GM12878 (cell line): ENCODE measurements around the gene ANKRD28. TPM values are rescaled to one million over a fixed set of nuclear protein-coding genes. Genes with fewer than 3 reads are reported as not detected.

Experiments
- ATAC-seq: fragments of 200-7000 bp; cut with Tn5 transposase; 3 replicates; pipeline ENCODE4 v1.9.1; 2020; ENCODE audit warnings: mild to moderate bottlenecking, moderate library complexity
- BruUV-seq: library from RNA; stranded (reverse); fragments of 400-500 nt; replicated peaks from 2 replicates; lab custom pipeline; 2021; lab: Mats Ljungman, UMichigan
- CTCF ChIA-PET: fragments of 300-600 bp; sonication (Branson Sonifier 250); formaldehyde crosslinking; extraction: SDS; loops from one replicate; lab custom pipeline; 2021; ENCODE audit warnings: inconsistent platforms; lab: Yijun Ruan, JAX
- POLR2A ChIA-PET: fragments of 350-600 bp; formaldehyde crosslinking; extraction: SDS; loops from one replicate; lab custom pipeline; 2021; ENCODE audit warnings: inconsistent platforms; lab: Charles Lee
- RAD21 ChIA-PET: fragments of 300-600 bp; sonication (Branson Sonifier 250); formaldehyde crosslinking; loops from one replicate; lab custom pipeline; 2023; ENCODE audit warnings: antibody characterized with exemption; ENCODE audit not compliant: unreplicated experiment; lab: Charles Lee
- SMC1A ChIA-PET: fragments of 300-600 bp; sonication (Branson Sonifier 250); formaldehyde crosslinking; loops from one replicate; lab custom pipeline; 2023; ENCODE audit not compliant: unreplicated experiment, uncharacterized antibody; lab: Charles Lee
- DNase-seq: peaks from one replicate; pipeline ENCODE4 v3.0.0-alpha.2; 2011; ENCODE audit warnings: low read depth, low spot score
- FAIRE-seq: peaks from 3 replicates; lab custom pipeline; 2011; peaks lifted over from hg19 to GRCh38; lab: Jason Lieb, UNC
- H2AFZ ChIP-seq: 2 replicates; pipeline ENCODE4 v1.6.0; 2011; ENCODE audit warnings: low read depth, low read length, control low read depth; ENCODE audit not compliant: control insufficient read depth
- H3K27ac ChIP-seq: 2 replicates; pipeline ENCODE4 v1.5.1; 2011; ENCODE audit warnings: control low read depth; ENCODE audit not compliant: control insufficient read depth, insufficient read depth
- H3K27me3 ChIP-seq, 2 experiments: replicated peaks in 1 of 2; 2 replicates each; pipeline versions ENCODE4 v1.6.0 to v1.6.1; 2011; ENCODE audit warnings: low read length in 1 of 2; ENCODE audit not compliant: control insufficient read depth in 2 of 2, insufficient read depth in 2 of 2
- H3K36me3 ChIP-seq, 2 experiments: 2 replicates each; pipeline ENCODE4 v1.5.1; 2011; ENCODE audit warnings: low read length in 1 of 2; ENCODE audit not compliant: control insufficient read depth in 2 of 2, insufficient read depth in 2 of 2
- H3K4me1 ChIP-seq: 2 replicates; pipeline ENCODE4 v1.6.1; 2011; ENCODE audit warnings: mild to moderate bottlenecking, low read length, moderate library complexity, mixed read lengths; ENCODE audit not compliant: control insufficient read depth, insufficient read depth
- H3K4me2 ChIP-seq: 2 replicates; pipeline ENCODE4 v1.6.0; 2011; ENCODE audit warnings: control low read depth; ENCODE audit not compliant: control insufficient read depth, insufficient read depth
- H3K4me3 ChIP-seq: fragments of 200-600 bp; sonication (generic); 2 replicates; pipeline ENCODE4 v1.5.1; 2016
- H3K79me2 ChIP-seq: 2 replicates; pipeline ENCODE4 v1.6.0; 2011; ENCODE audit warnings: low read length; ENCODE audit not compliant: control insufficient read depth, insufficient read depth
- H3K9ac ChIP-seq: 2 replicates; pipeline ENCODE4 v1.8.0; 2011; ENCODE audit warnings: low read length, control low read depth, mixed read lengths; ENCODE audit not compliant: control insufficient read depth, insufficient read depth
- H3K9me3 ChIP-seq: replicated peaks from 3 replicates; pipeline ENCODE4 v1.5.1; 2011; ENCODE audit warnings: mild to moderate bottlenecking, low read length; ENCODE audit not compliant: control insufficient read depth, insufficient read depth
- H4K20me1 ChIP-seq: 2 replicates; pipeline ENCODE4 v1.6.0; 2011; ENCODE audit not compliant: control insufficient read depth, insufficient read depth
- ATF3 ChIP-seq: IDR thresholded peaks from 2 replicates; pipeline ENCODE4 v1.6.1; 2011; ENCODE audit warnings: low read depth, mild to moderate bottlenecking, low read length, moderate library complexity, borderline replicate concordance; ENCODE audit errors: extremely low read depth
- ATF7 ChIP-seq: fragments of 450-650 bp; IDR thresholded peaks from 2 replicates; pipeline ENCODE4 v1.6.1; 2016; ENCODE audit warnings: low read depth, mild to moderate bottlenecking
- KLF5 ChIP-seq: fragments of 450-650 bp; IDR thresholded peaks from 2 replicates; pipeline ENCODE4 v1.6.1; 2014; ENCODE audit warnings: mild to moderate bottlenecking; ENCODE audit not compliant: partially characterized antibody
- MAX ChIP-seq: IDR thresholded peaks from 2 replicates; pipeline ENCODE4 v1.6.1; 2012; ENCODE audit warnings: low read depth, low read length, improper control_type of control experiment
- MYB ChIP-seq: fragments of 150-350 bp; IDR thresholded peaks from 2 replicates; pipeline ENCODE4 v1.6.1; 2014; ENCODE audit warnings: mild to moderate bottlenecking, low read depth, low read length, borderline replicate concordance
- NFIC ChIP-seq: IDR thresholded peaks from 2 replicates; pipeline ENCODE4 v1.6.1; 2012; ENCODE audit warnings: low read depth, mild to moderate bottlenecking, inconsistent platforms, low read length, moderate library complexity
- NR2C2 ChIP-seq: IDR thresholded peaks from 2 replicates; pipeline ENCODE4 v1.6.1; 2011; ENCODE audit warnings: borderline replicate concordance, low read depth; ENCODE audit not compliant: control insufficient read depth, insufficient read length
- PAX5 ChIP-seq: IDR thresholded peaks from 2 replicates; pipeline ENCODE4 v1.6.1; 2011; ENCODE audit warnings: low read depth, low read length, borderline replicate concordance
- RB1 ChIP-seq: fragments of 450-650 bp; formaldehyde crosslinking; IDR thresholded peaks from 2 replicates; pipeline ENCODE4 v1.6.1; 2017; ENCODE audit warnings: mild to moderate bottlenecking, borderline replicate concordance
- RFX5 ChIP-seq: IDR thresholded peaks from 2 replicates; pipeline ENCODE4 v1.6.1; 2011; ENCODE audit warnings: low read depth, low read length, improper control_type of control experiment
- SMC3 ChIP-seq: IDR thresholded peaks from 2 replicates; pipeline ENCODE4 v1.6.1; 2011; ENCODE audit warnings: low read length, improper control_type of control experiment, borderline replicate concordance
- USF2 ChIP-seq: IDR thresholded peaks from 2 replicates; pipeline ENCODE4 v1.6.1; 2011; ENCODE audit warnings: low read depth, low read length, improper control_type of control experiment, borderline replicate concordance
- ZNF384 ChIP-seq: IDR thresholded peaks from 2 replicates; pipeline ENCODE4 v1.6.1; 2012; ENCODE audit warnings: low read depth, mild to moderate bottlenecking, low read length, improper control_type of control experiment, borderline replicate concordance
- in situ Hi-C: fragments of 300-500 bp; cut with MboI; formaldehyde crosslinking; loops from 9 replicates; pipeline ENCODE4 v1.14.3; 2018; ENCODE audit warnings: mixed read lengths
- intact Hi-C: fragments of 100-400 bp; cut with micrococcal nuclease; formaldehyde crosslinking; loops from one replicate; pipeline ENCODE4 v1.14.2; 2022; ENCODE audit not compliant: unreplicated experiment
- polyA plus RNA-seq, 11 experiments: library from polyadenylated mRNA; depleted of rRNA in 4 of 11; unstranded in 6 of 11; stranded (reverse) in 5 of 11; fragments of >200 nt; fragmentation: Nextera tagmentation in 4 of 11; fragmentation: Illumina TruSeq in 1 of 11; extraction: Ambion mirVana in 4 of 11; extraction: Trizol in 1 of 11; gene quantifications; 1 replicate in 1 of 11; 2 replicates in 10 of 11; pipeline versions ENCODE4 v1.2.1 to v1.2.3, GENCODE V29; 2011 to 2016; ENCODE audit warnings: inconsistent platforms in 2 of 11, missing spikeins in 2 of 11, low read depth in 1 of 11
- total RNA-seq, 4 experiments: library from RNA; depleted of rRNA in 3 of 4; stranded (reverse); fragments of >200 nt in 3 of 4; fragmentation: Illumina TruSeq in 1 of 4; extraction: Trizol in 1 of 4; gene quantifications; 2 replicates each; pipeline versions ENCODE4 v1.2.1 to v1.2.3, GENCODE V29; 2013 to 2021

ANKRD28 gene
- total and polyA plus RNA-seq, 10 of the 15 experiments (the other 5 are each of a cell fraction or from before 2014, with no cell fraction given), result 11.2 to 105 (median 38.3) TPM

- CTCF ChIA-PET, result interaction anchor here (0.8 kb wide), 1 partner anchor 158 kb away, joined by 3 read pairs; no protein-coding TSS in a partner anchor
Observed at GRCh38 chr3:15654127-15654526, 143.7 kb downstream of the ANKRD28 start.

More at GRCh38 chr3:15654127-15654526, 143.7 kb downstream of the ANKRD28 start:
- intact Hi-C loops, result no loop called here
- Histone ChIP-seq H3K79me2 (no peaks in the 10 kb centered on the region), H3K9me3 (peaks cover 19% of the 10 kb centered on the region), H3K4me1 (peaks cover 13% of the 10 kb centered on the region), H2AFZ (no peak overlapping the region), H4K20me1 (no peaks in the 10 kb centered on the region), H3K36me3 (no peaks in the 10 kb centered on the region), H3K27me3 (no peaks in the 10 kb centered on the region), H3K4me3 (no peak overlapping the region), H3K27ac (no peak overlapping the region), H3K9ac (no peak overlapping the region), H3K4me2 (no peak overlapping the region)
- ChIA-PET SMC1A (interaction anchor here (1.5 to 1.7 kb wide), 2 partner anchors 24 to 158 kb away, joined by 5 to 8 read pairs; no protein-coding TSS in a partner anchor), POLR2A (interaction anchor here (0.7 kb wide), 1 partner anchor 22 kb away, joined by 3 read pairs; no protein-coding TSS in a partner anchor), RAD21 (interaction anchor here (1.2 to 1.4 kb wide), 2 partner anchors 13 to 24 kb away, joined by 4 to 6 read pairs; no protein-coding TSS in a partner anchor)
- ATAC-seq (peak; percentile 77), DNase-seq (no peak), FAIRE-seq (no peak)
- BruUV-seq, result no TSS peak
- in situ Hi-C loops, result no loop called here
- TF ChIP-seq MYB (no peak), KLF5 (no peak), ZNF384 (no peak), ATF3 (no peak), NR2C2 (no peak), RB1 (no peak), RFX5 (no peak), NFIC (no peak), SMC3 (no peak), MAX (no peak), PAX5 (no peak), USF2 (no peak), ATF7 (no peak)
